Fibroblast of skin of left quadriceps (primary cell): Measurements from ENCODE around the gene RNF146.
"Not testable (repeated sequence)": the region's sequence is repeated elsewhere in the genome, so short reads cannot be mapped to it uniquely, and the experiment has no call there.

Source experiments
- DNase-seq, 2 experiments: peaks; one replicate each; pipeline ENCODE4 v3.0.0-alpha.2; 2013; ENCODE audit warnings: low read depth in 2 of 2

Gene RNF146, protein sequence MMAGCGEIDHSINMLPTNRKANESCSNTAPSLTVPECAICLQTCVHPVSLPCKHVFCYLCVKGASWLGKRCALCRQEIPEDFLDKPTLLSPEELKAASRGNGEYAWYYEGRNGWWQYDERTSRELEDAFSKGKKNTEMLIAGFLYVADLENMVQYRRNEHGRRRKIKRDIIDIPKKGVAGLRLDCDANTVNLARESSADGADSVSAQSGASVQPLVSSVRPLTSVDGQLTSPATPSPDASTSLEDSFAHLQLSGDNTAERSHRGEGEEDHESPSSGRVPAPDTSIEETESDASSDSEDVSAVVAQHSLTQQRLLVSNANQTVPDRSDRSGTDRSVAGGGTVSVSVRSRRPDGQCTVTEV

DNA sequence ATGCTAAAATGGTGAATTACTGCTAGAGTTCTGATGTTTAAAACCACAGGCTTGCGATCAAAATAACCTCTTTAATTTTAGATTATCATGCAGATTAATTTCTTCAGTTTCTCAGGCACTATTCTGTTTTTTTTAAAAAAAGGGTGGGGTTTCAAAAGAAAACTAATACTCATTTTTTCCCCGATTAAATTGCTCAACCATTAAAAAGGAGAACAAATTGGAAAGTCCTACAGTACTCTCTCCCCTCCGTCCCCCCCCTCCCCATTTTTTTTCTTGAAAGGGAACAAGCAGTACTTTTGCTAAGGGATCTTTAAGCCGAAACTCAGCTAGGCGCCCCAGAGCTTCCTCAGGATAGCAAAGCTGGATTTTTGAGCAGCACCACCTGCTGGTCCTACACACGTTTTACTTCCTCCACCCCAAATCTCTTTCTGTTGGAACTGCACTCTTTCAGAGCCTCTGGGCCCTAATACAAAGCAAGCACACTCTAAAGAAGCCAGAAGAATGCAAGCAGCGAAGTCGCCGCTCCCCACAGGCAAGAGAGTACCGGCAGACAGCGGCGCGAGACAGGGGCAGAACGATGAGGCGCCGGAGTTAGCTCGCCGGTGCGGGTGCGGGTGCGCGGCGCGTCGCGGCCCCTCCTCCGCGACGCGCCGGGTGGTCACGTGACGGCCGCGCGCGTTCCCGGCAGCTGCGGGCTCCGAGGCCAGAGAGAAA lies at the start of gene RNF146:
Gene RNF146 (plus strand): TSS at position 687 of the 714 bp plus-strand sequence. CDS start 13,475 bp downstream, outside the sequence.
- peak; percentile 60 to 61 for DNase-seq

DNA sequence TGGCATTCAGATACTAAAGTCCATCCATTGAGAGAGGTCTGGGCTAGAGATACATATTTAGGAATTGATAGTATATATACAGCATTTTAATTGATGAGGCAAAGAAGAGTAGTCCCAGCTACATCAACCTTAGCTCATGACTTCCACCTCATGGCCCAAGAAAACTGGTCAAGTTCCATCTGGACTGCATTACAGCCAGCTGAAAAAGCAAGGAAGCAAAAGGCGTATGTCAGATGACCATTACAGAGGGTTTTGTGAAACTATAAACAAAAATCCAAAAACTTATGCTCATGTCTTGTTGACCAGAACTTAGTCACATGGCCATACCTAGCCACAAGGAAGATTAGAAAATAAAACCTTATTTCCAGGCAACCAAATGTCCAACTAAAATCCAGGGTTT lies 46.8 kb upstream of the RNF146 start:
- no peak for DNase-seq

DNA sequence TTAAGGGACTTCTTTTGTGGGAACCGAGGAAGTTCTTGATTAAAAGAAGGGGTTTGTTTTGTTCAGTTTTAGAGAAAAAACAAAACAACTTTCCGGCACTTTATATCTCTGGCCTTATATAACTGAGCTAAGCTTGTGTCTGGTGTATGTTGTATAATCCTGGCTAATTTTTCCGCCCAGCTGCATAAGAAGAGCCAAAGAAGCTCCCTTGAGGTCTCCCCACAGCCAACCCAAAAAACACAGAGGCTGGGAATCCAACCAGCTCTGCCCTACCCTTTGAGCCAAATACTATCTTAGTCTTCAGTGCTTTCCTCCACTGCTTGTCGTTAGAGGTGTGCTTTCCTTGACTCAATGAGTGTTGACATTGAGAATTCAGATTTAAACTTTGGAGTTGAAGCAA lies 45.5 kb upstream of the RNF146 start:
- DNase-seq = no peak

DNA sequence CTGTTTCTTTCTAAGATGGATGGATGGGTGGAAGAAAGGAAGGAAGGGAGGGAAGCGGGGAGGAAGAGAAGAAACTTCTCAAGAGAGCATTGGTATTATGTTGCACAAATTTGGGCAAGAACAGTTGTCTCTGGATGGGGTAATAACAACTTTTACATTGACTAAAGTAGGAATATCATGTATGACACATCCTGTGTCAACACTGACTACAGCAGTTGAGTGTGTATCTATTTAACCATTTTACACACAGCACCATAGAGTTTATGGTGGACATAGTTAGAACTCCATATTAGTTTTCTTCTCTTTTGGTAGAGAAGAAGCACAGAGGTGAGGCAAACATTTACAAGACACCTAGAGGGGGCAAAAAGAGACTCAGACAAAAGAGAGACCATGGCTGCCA lies 44.2 kb upstream of the RNF146 start:
- no peak for DNase-seq

DNA sequence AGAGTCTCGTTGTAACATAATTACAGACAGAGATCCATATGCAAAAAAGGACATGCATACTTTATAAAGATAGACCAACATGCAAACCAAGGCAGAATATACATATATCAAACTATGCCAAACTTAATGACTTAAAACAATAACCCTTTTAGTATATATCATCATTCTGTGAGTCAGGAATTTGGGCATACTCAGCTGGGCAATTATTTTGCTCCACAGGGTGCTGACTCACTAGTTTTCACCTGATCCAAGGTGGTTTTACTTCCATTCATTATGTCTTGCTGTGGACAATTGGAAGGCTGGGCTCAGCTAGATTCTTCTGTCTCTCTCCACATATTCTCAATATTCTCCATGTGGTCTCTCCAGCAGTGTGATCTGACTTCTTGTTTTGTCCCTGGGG lies 41.2 kb upstream of the RNF146 start:
- DNase-seq = no peak

DNA sequence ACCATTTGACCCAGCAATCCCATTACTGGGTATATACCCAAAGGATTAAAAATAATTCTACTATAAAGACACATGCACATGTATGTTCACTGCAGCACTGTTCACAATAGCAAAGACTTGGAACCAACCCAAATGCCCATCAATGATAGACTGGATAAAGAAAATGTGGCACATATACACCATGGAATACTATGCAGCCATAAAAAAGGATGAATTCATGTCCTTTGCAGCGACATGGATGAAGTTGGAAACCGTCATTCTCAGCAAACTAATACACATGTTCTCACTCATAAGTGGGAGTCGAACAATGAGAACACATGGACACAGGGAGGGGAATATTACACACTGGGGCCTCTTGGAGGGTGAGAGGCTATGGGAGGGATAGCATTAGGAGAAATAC lies 32.8 kb upstream of the RNF146 start:
- DNase-seq = not testable (repeated sequence)

DNA sequence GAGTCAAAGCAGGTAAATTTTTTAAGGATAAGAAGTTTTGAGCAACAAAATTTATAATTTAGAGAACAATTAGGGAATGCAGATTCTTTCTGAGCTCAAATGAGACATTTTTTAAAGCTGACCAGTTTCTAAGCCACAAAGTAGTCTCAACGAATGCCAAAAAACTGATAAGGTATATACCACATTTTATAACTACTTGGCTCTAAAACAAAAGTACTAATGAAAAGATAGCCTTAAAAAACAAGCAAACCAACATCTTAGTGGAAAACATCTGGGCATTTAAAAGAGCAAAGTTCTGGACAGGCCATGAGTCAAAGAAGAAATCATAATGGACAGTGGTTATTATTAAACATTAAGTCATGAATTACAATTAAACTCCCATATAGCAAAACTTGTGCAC lies 23.2 kb upstream of the RNF146 start:
- no peak for DNase-seq

DNA sequence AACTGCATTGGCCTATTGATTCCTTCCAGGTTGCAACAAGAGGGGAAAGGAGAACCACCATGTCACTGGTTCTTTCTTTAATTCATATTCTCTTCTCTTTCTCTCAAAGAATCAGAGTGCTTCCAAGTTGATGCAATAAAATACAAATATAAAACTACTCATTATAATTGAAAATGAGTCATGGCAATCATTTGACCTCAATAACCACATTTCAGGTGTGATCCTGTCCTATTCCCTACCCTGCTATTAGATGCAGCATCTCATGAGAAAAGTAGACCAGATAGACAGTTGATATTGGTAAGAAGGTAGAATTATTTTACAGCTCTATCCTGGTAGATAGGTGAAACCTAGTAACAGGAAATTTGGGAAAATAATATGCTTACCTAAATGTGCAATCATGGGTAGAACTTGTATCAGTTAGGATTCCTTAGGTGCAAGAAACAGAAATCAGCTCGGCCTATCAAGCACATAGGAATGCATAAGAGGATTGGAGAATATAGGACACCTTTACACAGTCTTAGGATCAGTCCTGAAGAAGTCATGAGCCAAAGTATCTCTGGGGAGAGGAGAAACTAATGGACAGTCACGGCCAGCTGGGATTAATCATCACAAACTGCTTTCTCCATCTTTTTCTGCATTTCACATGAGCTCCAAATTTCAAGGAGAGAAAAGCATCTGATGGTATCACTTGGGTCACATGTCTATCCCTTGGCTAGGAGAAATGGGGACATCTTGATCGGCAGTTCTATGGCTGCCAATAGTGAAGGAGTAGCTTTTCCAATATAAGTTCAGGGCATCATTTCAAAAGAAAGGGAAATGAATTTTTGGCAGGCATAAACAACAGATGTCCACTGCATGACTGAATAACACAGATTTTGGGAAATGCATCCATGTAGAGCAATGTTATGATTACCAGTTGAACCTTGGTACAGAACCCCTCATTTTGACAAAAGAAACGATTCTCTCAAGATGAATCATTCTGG lies 19.3 kb upstream of the RNF146 start:
- no peak for DNase-seq

DNA sequence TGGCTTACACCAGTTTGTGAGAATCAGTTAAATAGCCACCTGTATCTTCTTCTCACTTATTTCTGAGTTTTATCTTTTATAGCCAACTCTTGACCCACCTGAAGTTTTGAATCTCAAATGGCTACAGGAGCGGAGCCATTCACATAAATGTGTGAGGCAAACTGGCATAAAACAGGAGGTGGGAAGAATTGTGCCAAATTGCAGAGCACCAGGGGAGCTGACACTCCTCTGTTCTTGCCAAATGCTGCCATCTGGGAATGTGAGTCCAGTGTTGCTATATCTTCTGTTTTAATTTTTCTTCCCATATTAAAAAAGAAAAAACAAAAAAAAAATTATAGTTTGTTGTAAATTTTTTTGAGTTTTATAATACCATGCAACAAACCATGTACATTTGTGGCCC lies 17.0 kb upstream of the RNF146 start:
- no peak for DNase-seq

DNA sequence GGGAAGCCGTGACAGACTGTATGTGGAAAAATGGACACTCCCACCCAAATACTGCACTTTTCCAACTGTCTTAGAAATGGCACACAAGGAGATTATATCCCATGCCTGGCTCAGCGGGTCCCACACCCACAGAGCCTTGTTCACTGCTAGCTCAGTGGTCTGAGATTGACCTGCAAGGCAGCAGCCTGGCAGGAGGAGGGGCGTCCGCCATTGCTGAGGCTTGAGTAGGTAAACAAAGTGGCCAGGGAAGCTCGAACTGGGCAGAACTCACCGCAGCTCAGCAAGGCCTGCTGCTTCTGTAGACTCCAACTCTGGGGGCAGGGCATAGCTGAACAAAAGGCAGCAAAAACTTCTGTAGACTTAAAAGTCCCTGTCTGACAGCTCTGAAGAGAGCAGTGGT lies 11.4 kb upstream of the RNF146 start:
- DNase-seq = no peak

DNA sequence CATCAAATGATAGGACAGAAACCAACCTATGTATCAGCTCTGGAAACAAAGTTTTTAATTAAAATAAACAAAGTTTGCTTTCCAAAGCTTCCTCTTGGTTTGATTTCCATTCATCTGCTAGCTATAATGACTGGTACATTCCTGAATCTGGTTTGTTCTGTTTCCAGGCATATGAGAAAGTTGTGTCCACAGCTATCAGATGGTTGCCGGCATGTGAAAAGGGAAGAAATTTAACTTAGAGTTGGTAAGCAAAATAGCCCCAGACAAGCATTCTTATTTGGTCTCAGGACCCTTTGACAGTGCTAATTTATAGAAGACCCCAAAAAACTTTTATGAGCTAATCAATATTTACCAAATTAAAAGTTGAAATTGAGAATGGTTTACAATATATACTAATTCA lies 3.8 kb upstream of the RNF146 start:
- DNase-seq = no peak

DNA sequence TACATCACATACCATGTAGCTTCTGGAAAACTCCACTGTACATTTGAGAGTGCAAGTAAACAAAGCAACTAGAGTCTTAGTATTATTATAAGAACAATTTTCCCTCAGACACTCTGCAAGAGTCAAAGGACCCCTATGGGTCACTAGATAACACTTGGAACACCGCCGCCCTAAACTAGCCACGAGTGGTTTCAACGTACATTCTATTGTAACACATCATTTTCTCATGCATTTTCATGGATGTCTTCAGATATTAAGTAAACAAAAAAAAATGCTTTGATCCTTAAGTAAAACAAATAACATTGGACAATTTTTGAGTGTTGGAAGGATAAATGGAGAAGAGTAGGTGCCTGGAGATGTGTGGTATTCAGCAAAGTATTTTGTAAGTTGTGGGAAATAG lies 3.2 kb upstream of the RNF146 start:
- no peak for DNase-seq

DNA sequence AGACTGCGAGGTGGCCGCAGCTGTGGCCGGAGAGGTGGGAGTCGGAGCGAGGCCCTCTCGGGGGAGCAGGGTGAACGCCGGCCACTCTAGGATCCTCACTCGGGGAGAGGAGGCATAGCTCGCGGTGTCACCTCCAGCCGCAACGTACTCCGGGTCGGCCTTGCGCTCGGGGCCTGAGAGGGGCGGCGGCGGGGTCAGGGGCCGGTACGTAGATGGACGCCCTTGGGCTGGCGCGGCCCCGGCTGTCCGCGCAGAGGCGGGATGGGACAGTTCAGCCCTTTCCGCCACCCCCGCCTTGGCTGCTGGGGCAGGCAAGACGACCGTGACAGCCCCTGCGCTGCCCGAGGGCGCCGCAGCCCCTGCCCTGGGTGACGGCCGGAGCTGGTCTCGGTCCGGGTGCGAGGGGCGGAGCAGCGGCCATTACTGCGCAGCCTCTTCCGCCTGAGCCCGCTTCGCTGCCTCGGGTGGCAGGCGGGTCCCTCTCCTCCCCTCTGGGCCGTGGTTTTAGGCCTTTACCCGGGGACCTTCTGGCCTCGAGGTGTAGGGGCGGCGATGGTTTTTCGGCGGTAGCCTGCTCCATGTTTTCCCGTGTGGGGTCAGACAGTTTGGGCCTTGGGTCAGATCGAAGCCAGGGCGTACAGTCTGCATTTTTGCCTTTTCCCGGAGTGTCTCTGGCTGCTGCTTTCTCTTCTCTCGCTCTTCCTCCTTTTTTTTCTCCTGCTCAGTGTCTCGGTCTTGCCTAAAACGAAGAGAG lies 405 bp downstream of the RNF146 start:
- DNase-seq = peak in 1 of 2 experiments; percentile 6

DNA sequence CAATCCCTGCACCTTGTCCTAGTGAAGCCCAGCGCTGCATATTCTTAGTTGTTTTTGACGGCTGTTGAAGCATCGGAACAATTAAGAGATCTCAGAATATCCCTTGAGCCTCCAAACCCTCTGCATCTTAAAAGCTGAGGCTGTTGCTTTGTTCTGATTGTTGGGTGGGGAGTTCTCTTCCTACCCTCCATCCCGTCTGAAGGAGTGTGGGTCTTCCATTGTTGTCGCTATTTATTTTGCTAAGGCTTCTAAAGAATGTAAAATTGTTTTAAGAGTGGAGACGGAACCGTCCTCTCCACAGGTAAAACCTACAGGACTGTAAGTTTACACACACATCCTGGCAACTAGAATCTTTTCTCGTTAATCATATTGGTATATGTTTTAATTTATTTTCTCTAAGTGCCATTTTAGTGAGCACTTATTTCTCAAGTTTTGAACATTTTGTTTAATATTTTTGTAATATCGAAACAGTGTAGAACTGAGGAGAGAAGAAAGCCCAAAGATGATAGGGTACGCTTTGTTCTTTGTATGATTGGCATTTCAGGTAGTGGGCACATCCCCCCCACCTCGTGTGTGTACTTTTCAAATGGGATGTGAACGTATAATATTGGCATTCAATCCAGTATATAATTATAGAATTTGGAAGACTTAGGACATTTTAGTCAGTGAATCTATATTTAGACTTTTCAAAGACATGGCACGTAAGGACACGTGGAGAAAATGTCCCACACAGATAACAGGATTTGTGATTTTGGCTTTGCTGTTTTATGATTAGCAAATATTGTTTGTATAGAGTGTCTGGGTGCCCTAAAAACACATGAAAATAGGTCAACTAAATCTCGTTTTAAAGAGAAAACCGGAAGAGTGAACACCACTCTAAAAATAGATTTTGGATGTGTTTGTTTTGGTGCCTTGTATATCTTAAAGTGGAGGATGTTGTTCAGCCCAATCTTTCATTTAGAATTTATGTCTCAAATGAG lies 1.3 kb downstream of the RNF146 start:
- no peak for DNase-seq

DNA sequence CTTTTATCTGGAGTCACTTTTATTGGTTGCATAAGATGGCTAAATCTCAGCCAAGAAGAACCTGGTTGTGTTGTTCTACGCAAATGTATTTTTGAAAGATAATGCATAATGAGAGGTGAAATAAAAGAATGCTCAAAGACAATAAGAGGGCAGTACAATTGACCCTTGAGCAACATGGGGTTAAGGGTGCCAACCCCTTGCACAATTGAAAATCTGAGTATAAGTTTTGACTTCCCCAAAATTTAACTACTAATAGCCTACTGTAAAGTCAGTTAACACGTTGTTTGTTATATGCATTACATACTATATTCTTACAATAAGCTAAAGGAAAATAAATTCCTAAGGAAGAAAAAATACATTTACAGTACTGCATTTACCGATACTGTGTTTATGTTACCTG lies 5.9 kb downstream of the RNF146 start:
- DNase-seq = no peak

DNA sequence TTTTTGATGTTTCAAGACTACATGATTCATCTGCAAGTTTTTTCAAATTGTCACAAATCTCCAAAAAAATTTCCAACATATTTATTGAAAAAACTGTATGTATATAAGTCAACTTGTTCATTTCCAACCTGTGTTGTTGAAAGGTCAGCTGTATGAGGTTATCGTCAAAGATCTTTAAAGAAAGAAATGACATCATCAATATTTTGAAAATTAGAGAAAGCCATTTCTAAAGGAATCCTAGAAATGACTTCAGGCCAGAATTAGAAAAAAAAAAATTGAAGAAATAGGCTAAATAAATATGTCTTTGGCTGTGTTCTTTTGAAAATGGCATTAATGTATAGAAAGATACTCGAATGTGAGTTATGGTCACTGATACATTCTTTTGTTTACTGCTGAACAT lies 6.8 kb downstream of the RNF146 start:
- DNase-seq = no peak

DNA sequence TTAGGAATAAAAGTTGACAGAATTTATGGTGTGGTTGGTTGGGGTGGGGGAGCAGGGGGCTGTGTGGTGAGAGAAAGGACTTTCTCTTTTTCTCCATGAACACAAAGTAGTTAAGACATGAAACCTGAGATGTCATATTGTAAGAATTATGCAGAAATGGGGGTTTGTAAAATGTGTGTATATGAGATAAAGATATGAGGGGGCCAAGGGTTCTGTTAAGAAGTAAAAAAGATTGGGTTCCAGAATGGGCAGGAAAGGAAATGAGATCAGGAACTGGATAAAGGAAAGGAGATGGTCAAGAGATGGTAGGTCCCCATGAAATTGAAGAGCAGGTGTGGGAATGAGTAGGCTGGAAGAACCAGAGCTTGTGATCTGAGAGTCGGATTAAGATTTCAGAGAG lies 9.7 kb downstream of the RNF146 start:
- no peak for DNase-seq

DNA sequence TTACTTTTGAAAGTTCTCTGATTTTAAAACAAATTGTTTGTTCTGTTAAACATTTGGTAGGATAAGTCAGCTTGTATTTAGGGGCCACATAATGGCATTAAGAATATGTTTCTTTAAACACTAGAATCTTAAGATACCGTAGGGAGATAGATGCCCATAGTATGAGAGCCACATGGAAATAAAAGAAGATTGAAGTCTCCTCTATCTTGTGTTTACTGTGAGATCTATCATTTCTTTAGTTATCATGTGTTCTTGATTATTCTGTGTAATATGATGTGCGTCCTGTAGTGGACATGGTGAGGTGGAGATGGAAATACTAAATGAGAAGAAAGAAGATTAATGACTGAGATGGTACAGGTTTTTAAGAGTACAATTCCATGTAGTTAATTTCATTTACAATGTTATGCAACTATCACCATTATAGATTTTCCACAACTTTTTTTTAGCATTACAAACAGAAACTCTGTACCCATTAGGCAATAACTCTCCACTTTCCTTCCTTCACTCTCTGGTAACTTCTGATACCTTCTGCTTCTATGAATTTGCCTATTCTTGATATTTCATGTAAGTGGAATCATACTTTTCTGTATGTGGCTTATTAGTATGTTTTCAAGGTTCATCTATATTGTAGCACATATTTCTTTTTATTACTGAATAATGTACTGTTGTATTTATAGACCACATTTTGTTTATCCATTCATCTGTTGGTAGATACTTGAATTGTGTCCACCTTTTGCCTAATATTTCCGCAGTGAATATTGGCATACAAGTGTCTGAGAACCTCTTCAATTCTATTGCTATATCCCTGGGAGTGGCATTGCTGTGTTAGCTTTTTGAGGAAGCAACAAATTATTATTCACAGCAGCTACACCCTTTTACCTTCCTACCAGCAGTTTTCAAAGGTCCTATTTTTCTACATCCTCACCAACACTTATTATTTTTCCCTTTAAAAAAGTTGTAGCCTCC lies 11.5 kb downstream of the RNF146 start:
- no peak for DNase-seq

DNA sequence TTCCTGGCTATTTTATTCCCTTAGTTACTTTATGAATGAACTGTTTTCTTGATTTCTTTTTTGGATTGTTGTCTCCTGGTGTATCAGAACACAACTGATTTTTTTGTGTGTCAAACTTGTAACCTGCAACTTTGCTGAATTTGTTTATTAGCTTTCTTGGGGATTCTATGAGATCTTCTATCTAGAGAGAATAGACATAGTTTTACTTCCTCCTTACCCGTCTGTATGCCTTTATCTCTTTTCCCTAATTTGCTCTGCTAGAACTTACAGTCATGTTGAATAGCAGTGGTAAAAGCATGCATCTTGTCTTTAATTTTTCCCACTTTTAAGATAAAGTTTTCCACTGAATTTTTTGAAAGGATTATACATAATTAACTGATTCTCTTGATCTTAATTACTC lies 13.2 kb downstream of the RNF146 start:
- no peak for DNase-seq
